Caco-2 (cell line): Measurements from ENCODE around the gene DNAJB12. TPM values are rescaled to one million over a fixed set of nuclear protein-coding genes. Genes with fewer than 3 reads are reported as not detected.

ENCODE experiments used
- BruUV-seq: library from RNA; stranded (reverse); fragments of 400-500 nt; replicated peaks from 2 replicates; lab custom pipeline; 2021; lab: Mats Ljungman, UMichigan
- CTCF ChIA-PET: fragments of 300-600 bp; sonication (Branson Sonifier 250); formaldehyde crosslinking; loops from one replicate; lab custom pipeline; 2022; ENCODE audit warnings: antibody characterized with exemption; lab: Charles Lee
- POLR2A ChIA-PET: fragments of 300-600 bp; sonication (Branson Sonifier 250); formaldehyde crosslinking; loops from one replicate; lab custom pipeline; 2022; ENCODE audit warnings: antibody characterized with exemption; lab: Charles Lee
- DNase-seq, 2 experiments: peaks; one replicate each; pipeline versions ENCODE4 v3.0.0 to v3.0.0-alpha.2; 2020 to 2022
- H3K27me3 ChIP-seq: replicated peaks from 2 replicates; pipeline ENCODE4 v1.6.0; 2011; ENCODE audit warnings: low read length; ENCODE audit not compliant: control insufficient read depth, insufficient read depth
- H3K36me3 ChIP-seq: 2 replicates; pipeline ENCODE4 v1.5.1; 2011; ENCODE audit warnings: low read length; ENCODE audit not compliant: control insufficient read depth, insufficient read depth
- H3K4me1 ChIP-seq: fragments of 250-450 bp; sonication (Bioruptor Pico); 2 replicates; pipeline ENCODE4 v1.5.1; 2020; ENCODE audit warnings: mild to moderate bottlenecking
- H3K4me3 ChIP-seq: 2 replicates; pipeline ENCODE4 v1.5.1; 2011; ENCODE audit warnings: low read depth, mild to moderate bottlenecking, control low read depth, low read length
- H3K9me3 ChIP-seq: fragments of 250-450 bp; sonication (Bioruptor Pico); 2 replicates; pipeline ENCODE4 v1.5.1; 2020; ENCODE audit warnings: mild to moderate bottlenecking, moderate library complexity
- H3K27ac Mint-ChIP-seq: one replicate; pipeline ENCODE4 v1.8.0; 2022; ENCODE audit warnings: mixed read lengths; ENCODE audit not compliant: unreplicated experiment
- H3K27me3 Mint-ChIP-seq: one replicate; pipeline ENCODE4 v1.8.0; 2022; ENCODE audit warnings: mixed read lengths; ENCODE audit not compliant: insufficient read depth, unreplicated experiment
- H3K36me3 Mint-ChIP-seq: one replicate; pipeline ENCODE4 v1.8.0; 2022; ENCODE audit warnings: mild to moderate bottlenecking, mixed read lengths; ENCODE audit not compliant: insufficient read depth, unreplicated experiment
- H3K4me1 Mint-ChIP-seq: one replicate; pipeline ENCODE4 v1.8.0; 2022; ENCODE audit warnings: low read depth, mixed read lengths; ENCODE audit not compliant: unreplicated experiment
- H3K4me3 Mint-ChIP-seq: one replicate; pipeline ENCODE4 v1.8.0; 2022; ENCODE audit warnings: mild to moderate bottlenecking, moderate library complexity, mixed read lengths; ENCODE audit not compliant: unreplicated experiment
- H3K9me3 Mint-ChIP-seq: one replicate; pipeline ENCODE4 v1.8.0; 2022; ENCODE audit warnings: mixed read lengths; ENCODE audit not compliant: unreplicated experiment
- CTCF ChIP-seq, 2 experiments: fragments of 200-600 bp in 1 of 2; IDR thresholded peaks; 1 replicate in 1 of 2; 2 replicates in 1 of 2; pipeline versions ENCODE4 v1.5.1 to v1.8.0; 2011 to 2022; ENCODE audit warnings: antibody characterized with exemption in 1 of 2, control low read depth in 1 of 2, inconsistent platforms in 1 of 2, low read depth in 1 of 2, low read length in 1 of 2, mild to moderate bottlenecking in 1 of 2, moderate library complexity in 1 of 2; ENCODE audit not compliant: insufficient read depth in 1 of 2, severe bottlenecking in 1 of 2, unreplicated experiment in 1 of 2
- intact Hi-C: fragments of 100-400 bp; cut with micrococcal nuclease; formaldehyde crosslinking; loops from one replicate; pipeline ENCODE4 v1.10.0; 2022; ENCODE audit not compliant: unreplicated experiment
- total RNA-seq: library from RNA; stranded (reverse); gene quantifications from 2 replicates; pipeline ENCODE4 v1.2.3, GENCODE V29; 2022

Gene DNAJB12
- total RNA-seq, 1 experiment from 2014 or later = 56.0 TPM

GRCh38 chr10:72323771-72324191 lies 30.9 kb downstream of the DNAJB12 start:
- BruUV-seq = no TSS peak
- no peaks in the 10 kb centered on the region for H3K9me3 ChIP-seq
- H3K36me3 ChIP-seq = no peaks in the 10 kb centered on the region
- peak overlapping the region; percentile 99 for H3K27ac Mint-ChIP-seq
- no peak overlapping the region for H3K4me3 ChIP-seq
- H3K27me3 Mint-ChIP-seq = no peaks in the 10 kb centered on the region
- peaks cover 47% of the 10 kb centered on the region for H3K4me1 Mint-ChIP-seq
- TF ChIP-seq CTCF (IDR thresholded peaks at IDR 0.05; ENCODE audit: insufficient read depth in 1 of 2, low read depth in 1 of 2, low read length in 1 of 2, severe bottlenecking in 1 of 2, unreplicated experiment in 1 of 2) = no peak
- no peaks in the 10 kb centered on the region for H3K9me3 Mint-ChIP-seq
- peaks cover 23% of the 10 kb centered on the region for H3K36me3 Mint-ChIP-seq
- H3K27me3 ChIP-seq = no peaks in the 10 kb centered on the region
- intact Hi-C loops = no loop called here
- H3K4me1 ChIP-seq = peaks cover 46% of the 10 kb centered on the region
- no peak for DNase-seq
- ChIA-PET CTCF (no interaction called here), POLR2A (interaction anchor here (0.7 kb wide), 1 partner anchor 50 kb away, joined by 3 read pairs; no protein-coding TSS in a partner anchor)
- no peak overlapping the region for H3K4me3 Mint-ChIP-seq

DNA sequence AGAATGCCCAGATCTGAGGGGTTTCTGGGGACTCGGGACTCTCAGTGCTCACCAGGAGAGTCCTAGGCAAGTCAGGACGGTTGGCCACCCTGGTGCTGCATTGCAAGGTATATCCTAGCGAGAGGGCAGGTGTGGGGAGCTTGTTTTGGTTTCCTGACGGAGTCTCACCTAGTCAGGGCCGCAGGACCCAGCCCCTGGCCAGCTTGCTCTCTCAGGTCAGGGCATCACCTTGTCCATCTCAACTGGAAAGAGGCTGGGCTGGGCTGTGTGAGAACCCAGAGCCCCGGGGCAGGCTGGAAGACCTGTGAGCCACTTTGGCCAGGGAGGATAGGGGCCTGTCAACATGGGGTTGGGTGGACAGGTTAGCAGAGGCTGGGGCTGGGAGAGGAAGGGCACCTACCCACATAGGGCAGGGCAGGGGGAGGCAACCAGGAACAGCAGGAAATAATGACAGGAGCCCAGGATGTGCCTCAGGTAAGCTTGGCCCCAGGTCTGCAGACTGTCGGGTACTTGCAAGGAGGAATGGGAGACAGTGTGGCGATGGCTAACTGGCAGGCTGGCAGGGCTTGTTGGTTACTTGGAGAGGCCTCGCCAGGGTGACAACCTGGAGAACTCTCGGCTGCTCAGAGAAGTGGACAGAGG lies 31.5 kb downstream of the DNAJB12 start:
- no peaks in the 10 kb centered on the region for H3K9me3 ChIP-seq
- no peak for TF ChIP-seq CTCF (IDR thresholded peaks at IDR 0.05; ENCODE audit: insufficient read depth in 1 of 2, low read depth in 1 of 2, low read length in 1 of 2, severe bottlenecking in 1 of 2, unreplicated experiment in 1 of 2)
- POLR2A ChIA-PET = interaction anchor here (1.0 kb wide), 1 partner anchor 50 kb away, joined by 3 read pairs; no protein-coding TSS in a partner anchor
- Mint-ChIP-seq H3K27me3 (no peaks in the 10 kb centered on the region), H3K9me3 (no peaks in the 10 kb centered on the region), H3K4me1 (peaks cover 53% of the 10 kb centered on the region), H3K36me3 (peaks cover 23% of the 10 kb centered on the region), H3K4me3 (no peak overlapping the region), H3K27ac (peak overlapping the region; percentile 99)
- no peak overlapping the region for H3K4me3 ChIP-seq
- peaks cover 47% of the 10 kb centered on the region for H3K4me1 ChIP-seq
- no peaks in the 10 kb centered on the region for H3K27me3 ChIP-seq
- CTCF ChIA-PET = interaction anchor here (2.7 kb wide), 1 partner anchor 14 kb away, joined by 8 read pairs; no protein-coding TSS in a partner anchor
- no peaks in the 10 kb centered on the region for H3K36me3 ChIP-seq
- BruUV-seq = no TSS peak
- intact Hi-C loops = no loop called here
- DNase-seq = no peak

DNA sequence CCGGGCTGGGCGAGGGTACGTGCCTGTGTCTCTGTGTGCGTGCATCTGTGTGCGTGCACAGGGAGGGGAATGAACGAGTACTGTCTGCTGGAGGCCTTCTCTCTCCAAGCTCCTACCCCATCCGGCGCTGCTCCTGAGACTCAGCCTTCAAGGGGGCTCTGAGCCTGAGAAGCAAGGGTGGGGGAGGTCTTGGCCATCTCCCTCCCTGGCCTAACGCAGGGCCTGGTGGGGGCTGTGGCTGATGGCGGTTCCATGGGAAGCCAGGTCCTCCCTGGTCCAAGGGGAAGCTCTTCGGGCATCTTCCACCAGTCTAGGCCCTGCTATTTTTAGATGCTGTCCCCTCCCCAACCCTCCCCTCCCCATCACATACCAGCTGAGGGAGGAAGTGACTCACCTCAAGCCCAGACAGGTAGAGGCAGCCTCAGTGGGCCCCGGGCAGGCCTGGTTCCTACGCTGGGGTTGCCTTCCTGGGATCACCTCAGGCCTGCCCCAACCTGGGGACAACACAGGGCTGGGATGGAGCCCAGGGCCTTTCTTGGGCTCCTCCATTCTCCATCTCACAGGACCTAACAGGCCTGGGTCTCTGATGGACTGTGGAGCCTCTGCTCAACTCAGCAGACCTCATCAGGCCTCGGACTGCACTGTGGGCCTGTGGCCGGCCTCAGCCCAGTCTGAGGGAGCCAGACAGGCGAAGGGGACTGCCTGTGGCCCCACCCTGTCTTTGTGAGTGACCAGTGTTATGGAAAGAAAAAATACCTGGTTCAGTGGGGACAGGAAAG lies 32.2 kb downstream of the DNAJB12 start:
- Mint-ChIP-seq H3K36me3 (peaks cover 23% of the 10 kb centered on the region), H3K9me3 (no peaks in the 10 kb centered on the region), H3K27me3 (no peaks in the 10 kb centered on the region), H3K4me3 (no peak overlapping the region), H3K4me1 (peaks cover 49% of the 10 kb centered on the region), H3K27ac (peak overlapping the region; percentile 99)
- intact Hi-C loops = no loop called here
- ChIA-PET CTCF (interaction anchor here (0.6 to 2.7 kb wide), 6 partner anchors 14 to 62 kb away, joined by 4 to 17 read pairs (median 7); no protein-coding TSS in a partner anchor), POLR2A (interaction anchor here (0.6 to 4.2 kb wide), 9 partner anchors 9 to 151 kb away, joined by 3 to 127 read pairs (median 7); partner anchors contain the start of genes ASCC1 and DDIT4)
- Histone ChIP-seq H3K9me3 (no peaks in the 10 kb centered on the region), H3K36me3 (no peaks in the 10 kb centered on the region), H3K4me3 (no peak overlapping the region), H3K27me3 (no peaks in the 10 kb centered on the region), H3K4me1 (peaks cover 44% of the 10 kb centered on the region)
- no TSS peak for BruUV-seq
- TF ChIP-seq CTCF (IDR thresholded peaks at IDR 0.05; ENCODE audit: insufficient read depth in 1 of 2, low read depth in 1 of 2, low read length in 1 of 2, severe bottlenecking in 1 of 2, unreplicated experiment in 1 of 2) = no peak
- DNase-seq = no peak
